Measurements from ENCODE around the gene RASIP1. TPM values are rescaled to one million over a fixed set of nuclear protein-coding genes. Genes with fewer than 3 reads are reported as not detected.

RASIP1 gene
- total and polyA plus RNA-seq, 7 donors = 3.9 to 9.7 (median 7.0) TPM

GRCh38 chr19:48746738-48747575 is 6.5 kb upstream of the RASIP1 start, which contains the start of gene IZUMO1:
Gene IZUMO1 (minus strand): TSS chr19:48746909. CDS start chr19:48745859, 1,050 bp downstream.
- Histone ChIP-seq H3K27me3 (ENCODE audit: insufficient read depth in 3 of 3, low read length in 2 of 3) (no peaks in the 10 kb centered on the region), H3K27ac (peak within 1 kb of the TSS; percentile 71), H3K4me1 (no peaks in the 10 kb centered on the region), H3K9me3 (no peaks in the 10 kb centered on the region), H3K36me3 (ENCODE audit: insufficient read depth in 1 of 2, low read depth in 1 of 2) (no peaks in the 10 kb centered on the region), H3K4me3 (peak within 1 kb of the TSS; percentile 62)
- TF ChIP-seq CTCF (IDR thresholded peaks at IDR 0.05) = no peak
- peak; percentile 80 to 91 (median 85) for ATAC-seq
- peak; percentile 77 to 87 for DNase-seq
- WGBS, 3 donors = 9 to 15% (median 11%) methylated on average over 31 of the region's 31 CpGs
- intact Hi-C loops (cut with DNase I) = no loop called here

- H3K9me3 ChIP-seq = no peaks in the 10 kb centered on the region
- H3K27me3 ChIP-seq (ENCODE audit: insufficient read depth in 3 of 3, low read length in 2 of 3) = no peaks in the 10 kb centered on the region
- no peak for TF ChIP-seq CTCF (IDR thresholded peaks at IDR 0.05)
- intact Hi-C loops (cut with DNase I) = no loop called here
- H3K36me3 ChIP-seq (ENCODE audit: insufficient read depth in 1 of 2, low read depth in 1 of 2) = no peaks in the 10 kb centered on the region
- DNase-seq (no peak), ATAC-seq (no peak)
- peak overlapping the region; percentile 62 for H3K4me3 ChIP-seq
- no peaks in the 10 kb centered on the region for H3K4me1 ChIP-seq
- H3K27ac ChIP-seq = peak overlapping the region; percentile 55
- 79 to 86% (median 83%) methylated on average over 8 of the region's 8 CpGs for WGBS, 3 donors
These were observed 5.7 kb upstream of the RASIP1 start for GRCh38 chr19:48746110-48746509.

- WGBS, 3 donors = 36 to 40% (median 37%) methylated on average over 33 of the region's 33 CpGs
- no peaks in the 10 kb centered on the region for H3K4me1 ChIP-seq
- H3K27me3 ChIP-seq (ENCODE audit: insufficient read depth in 3 of 3, low read length in 2 of 3) = no peaks in the 10 kb centered on the region
- peak; percentile 67 to 78 (median 74) for ATAC-seq
- DNase-seq = peak; percentile 56 to 75
- H3K27ac ChIP-seq = no peak overlapping the region
- no peaks in the 10 kb centered on the region for H3K9me3 ChIP-seq
- H3K36me3 ChIP-seq (ENCODE audit: insufficient read depth in 1 of 2, low read depth in 1 of 2) = no peaks in the 10 kb centered on the region
- H3K4me3 ChIP-seq = no peak overlapping the region
- intact Hi-C loops (cut with DNase I) = no loop called here
- no peak for TF ChIP-seq CTCF (IDR thresholded peaks at IDR 0.05)
These were observed 5.0 kb upstream of the RASIP1 start for GRCh38 chr19:48745208-48745995.

- DNase-seq (no peak), ATAC-seq (no peak)
- no peak for TF ChIP-seq CTCF (IDR thresholded peaks at IDR 0.05)
- no peaks in the 10 kb centered on the region for H3K27me3 ChIP-seq (ENCODE audit: insufficient read depth in 3 of 3, low read length in 2 of 3)
- intact Hi-C loops (cut with DNase I) = loop anchor here (5.0 kb wide), 2 partner anchors 65 to 95 kb away; partner anchors contain the start of gene CA11 (in 1 of the 2)
- no peaks in the 10 kb centered on the region for H3K36me3 ChIP-seq (ENCODE audit: insufficient read depth in 1 of 2, low read depth in 1 of 2)
- no peaks in the 10 kb centered on the region for H3K9me3 ChIP-seq
- peaks cover 5% of the 10 kb centered on the region for H3K4me1 ChIP-seq
- no peak overlapping the region for H3K4me3 ChIP-seq
- H3K27ac ChIP-seq = peak overlapping the region; percentile 78
- WGBS, 3 donors = 93 to 94% (median 94%) methylated on average over 11 of the region's 11 CpGs
These were observed 1.7 kb upstream of the RASIP1 start for GRCh38 chr19:48742096-48742495.
